GM23248 (cell line): ENCODE results near the gene KCNJ10. TPM values are rescaled to one million over a fixed set of nuclear protein-coding genes. Genes with fewer than 3 reads are reported as not detected.

Source experiments
- DNase-seq: peaks from one replicate; pipeline ENCODE4 v3.0.0-alpha.2; 2015
- H2AFZ ChIP-seq: fragments of 200-600 bp; sonication (generic); 2 replicates; pipeline ENCODE4 v1.6.1; 2016; ENCODE audit warnings: antibody characterized with exemption
- H3F3A ChIP-seq: fragments of 200-600 bp; sonication (generic); 2 replicates; pipeline ENCODE4 v1.6.1; 2016; ENCODE audit warnings: mild to moderate bottlenecking, antibody characterized with exemption, mixed run types; ENCODE audit not compliant: insufficient read depth
- H3K27ac ChIP-seq: fragments of 200-600 bp; sonication (generic); 2 replicates; pipeline ENCODE4 v1.5.1; 2016; ENCODE audit warnings: mild to moderate bottlenecking
- H3K27me3 ChIP-seq: fragments of 200-600 bp; sonication (generic); replicated peaks from 2 replicates; pipeline ENCODE4 v1.6.1; 2016; ENCODE audit warnings: mild to moderate bottlenecking; ENCODE audit not compliant: insufficient read depth
- H3K36me3 ChIP-seq: fragments of 200-600 bp; sonication (generic); 2 replicates; pipeline ENCODE4 v1.6.1; 2016; ENCODE audit warnings: low read depth, mild to moderate bottlenecking
- H3K4me1 ChIP-seq: fragments of 200-600 bp; sonication (generic); 2 replicates; pipeline ENCODE4 v1.6.1; 2016; ENCODE audit warnings: mild to moderate bottlenecking; ENCODE audit not compliant: insufficient read depth
- H3K4me2 ChIP-seq: fragments of 200-600 bp; sonication (generic); one replicate; pipeline ENCODE4 v1.6.1; 2016; ENCODE audit warnings: mild to moderate bottlenecking; ENCODE audit not compliant: unreplicated experiment
- H3K4me3 ChIP-seq: fragments of 200-600 bp; sonication (generic); 2 replicates; pipeline ENCODE4 v1.5.1; 2016; ENCODE audit warnings: mild to moderate bottlenecking
- H3K79me2 ChIP-seq: fragments of 200-600 bp; sonication (generic); 2 replicates; pipeline ENCODE4 v1.6.1; 2016; ENCODE audit warnings: mild to moderate bottlenecking; ENCODE audit not compliant: insufficient read depth
- H3K9ac ChIP-seq: fragments of 200-600 bp; sonication (generic); 2 replicates; pipeline ENCODE4 v1.6.1; 2016; ENCODE audit warnings: mild to moderate bottlenecking
- H3K9me2 ChIP-seq: fragments of 200-600 bp; sonication (generic); 2 replicates; pipeline ENCODE4 v1.6.1; 2016; ENCODE audit warnings: mixed run types, mild to moderate bottlenecking, moderate library complexity; ENCODE audit not compliant: insufficient read depth
- H3K9me3 ChIP-seq: fragments of 200-600 bp; sonication (generic); one replicate; pipeline ENCODE4 v1.6.1; 2017; ENCODE audit warnings: low read depth
- H4K20me1 ChIP-seq: fragments of 200-600 bp; sonication (generic); 2 replicates; pipeline ENCODE4 v1.6.0; 2016; ENCODE audit not compliant: insufficient read depth
- EZH2 ChIP-seq: fragments of 200-600 bp; sonication (generic); IDR thresholded peaks from 2 replicates; pipeline ENCODE4 v1.6.1; 2018; ENCODE audit warnings: antibody characterized with exemption, mild to moderate bottlenecking; ENCODE audit not compliant: insufficient read depth, poor library complexity, severe bottlenecking
- EZH2phosphoT487 ChIP-seq: fragments of 200-600 bp; sonication (generic); IDR thresholded peaks from 2 replicates; pipeline ENCODE4 v1.6.1; 2018; ENCODE audit warnings: antibody characterized with exemption, moderate library complexity, mild to moderate bottlenecking, low read depth; ENCODE audit not compliant: insufficient read depth
- WGBS, 2 experiments: methylation state at CpG; one replicate each; pipeline ENCODE4 v1.1.6; 2015 to 2017; ENCODE audit warnings: low lambda C conversion rate in 2 of 2, low coverage in 1 of 2; ENCODE audit errors: missing lambda C conversion rate in 2 of 2; 5-methylcytosine and 5-hydroxymethylcytosine counted together
- in situ Hi-C: fragments of 300-500 bp; cut with MboI; formaldehyde crosslinking; loops from 2 replicates; pipeline ENCODE4 v1.15.0; 2020
- polyA plus RNA-seq: library from polyadenylated mRNA; unstranded; fragments of >200 nt; fragmentation: Nextera tagmentation; extraction: Ambion mirVana; gene quantifications from 2 replicates; pipeline ENCODE4 v1.2.1, GENCODE V29; 2016
- total RNA-seq: library from RNA; depleted of rRNA; stranded (reverse); fragments of >200 nt; shearing (Covaris generic); gene quantifications from 2 replicates; pipeline ENCODE4 v1.2.3, GENCODE V29; 2014

KCNJ10 gene
- total and polyA plus RNA-seq, 2 experiments from 2014 or later, result not detected

- in situ Hi-C loops, result no loop called here
- H3F3A ChIP-seq, result peaks cover 9% of the 10 kb centered on the region
- H3K9ac ChIP-seq, result peak overlapping the region; percentile 86
- H4K20me1 ChIP-seq, result no peaks in the 10 kb centered on the region
- TF ChIP-seq EZH2 (no peak), EZH2phosphoT487 (no peak)
- peak overlapping the region; percentile 88 for H3K27ac ChIP-seq
- H3K4me3 ChIP-seq, result peak overlapping the region; percentile 91
- peak overlapping the region; percentile 98 for H3K4me2 ChIP-seq
- H3K9me3 ChIP-seq, result no peaks in the 10 kb centered on the region
- H3K27me3 ChIP-seq, result no peaks in the 10 kb centered on the region
- H3K9me2 ChIP-seq, result no peaks in the 10 kb centered on the region
- H2AFZ ChIP-seq, result peak overlapping the region; percentile 72
- peaks cover 32% of the 10 kb centered on the region; the same call in 1 of the 2 replicates for H3K4me1 ChIP-seq
- peaks cover 53% of the 10 kb centered on the region for H3K79me2 ChIP-seq
- WGBS, 2 experiments, result 82 to 86% methylated on average over 15 of the region's 15 CpGs
- H3K36me3 ChIP-seq, result no peaks in the 10 kb centered on the region
- DNase-seq, result no peak
Measured at GRCh38 chr1:159961636-159962035, 108.3 kb downstream of the KCNJ10 start.

GRCh38 chr1:159960721-159961381 lies 109.1 kb downstream of the KCNJ10 start:
- no peaks in the 10 kb centered on the region for H3K36me3 ChIP-seq
- H3K9ac ChIP-seq, result peak overlapping the region; percentile 86
- TF ChIP-seq EZH2, result no peak
- no peak for TF ChIP-seq EZH2phosphoT487
- peaks cover 32% of the 10 kb centered on the region; the same call in 1 of the 2 replicates for H3K4me1 ChIP-seq
- WGBS, 2 experiments, result 2 to 3% methylated on average over 5 of the region's 5 CpGs
- H3F3A ChIP-seq, result peaks cover 9% of the 10 kb centered on the region
- H2AFZ ChIP-seq, result peak overlapping the region; percentile 72
- peak overlapping the region; percentile 88 for H3K27ac ChIP-seq
- peaks cover 46% of the 10 kb centered on the region for H3K79me2 ChIP-seq
- no peaks in the 10 kb centered on the region for H3K9me2 ChIP-seq
- H3K27me3 ChIP-seq, result no peaks in the 10 kb centered on the region
- H3K4me3 ChIP-seq, result peak overlapping the region; percentile 91
- peak overlapping the region; percentile 98 for H3K4me2 ChIP-seq
- H4K20me1 ChIP-seq, result no peaks in the 10 kb centered on the region
- in situ Hi-C loops, result no loop called here
- peak; percentile 97 for DNase-seq
- no peaks in the 10 kb centered on the region for H3K9me3 ChIP-seq

- TF ChIP-seq EZH2 (no peak), EZH2phosphoT487 (no peak)
- no peak overlapping the region for H2AFZ ChIP-seq
- H3K4me2 ChIP-seq, result no peak overlapping the region
- no peaks in the 10 kb centered on the region for H3K9me3 ChIP-seq
- H3K4me3 ChIP-seq, result no peak overlapping the region
- peaks cover 33% of the 10 kb centered on the region for H3K79me2 ChIP-seq
- H3K4me1 ChIP-seq, result peaks cover 22% of the 10 kb centered on the region; the same call in 1 of the 2 replicates
- H4K20me1 ChIP-seq, result no peaks in the 10 kb centered on the region
- H3K9me2 ChIP-seq, result no peaks in the 10 kb centered on the region
- no peak overlapping the region for H3K9ac ChIP-seq
- in situ Hi-C loops, result no loop called here
- no peak overlapping the region for H3K27ac ChIP-seq
- H3K27me3 ChIP-seq, result no peaks in the 10 kb centered on the region
- H3F3A ChIP-seq, result peaks cover 9% of the 10 kb centered on the region
- H3K36me3 ChIP-seq, result no peaks in the 10 kb centered on the region
- peak; percentile 56 for DNase-seq
- WGBS, 2 experiments, result 49 to 53% methylated on average over 4 of the region's 4 CpGs
Measured at GRCh38 chr1:159959451-159959850, 110.5 kb downstream of the KCNJ10 start.

GRCh38 chr1:159958719-159959380 lies 111.1 kb downstream of the KCNJ10 start:
- Histone ChIP-seq H3K9me3 (no peaks in the 10 kb centered on the region), H4K20me1 (no peaks in the 10 kb centered on the region), H3K4me3 (no peak overlapping the region), H3K36me3 (no peaks in the 10 kb centered on the region), H3K27ac (no peak overlapping the region), H3K4me2 (no peak overlapping the region), H3K9me2 (no peaks in the 10 kb centered on the region), H3K27me3 (no peaks in the 10 kb centered on the region), H3K9ac (no peak overlapping the region), H3K4me1 (peaks cover 22% of the 10 kb centered on the region; the same call in 1 of the 2 replicates), H2AFZ (no peak overlapping the region), H3F3A (peaks cover 9% of the 10 kb centered on the region), H3K79me2 (peaks cover 27% of the 10 kb centered on the region)
- WGBS, 2 experiments, result 62 to 65% methylated on average over 3 of the region's 3 CpGs
- in situ Hi-C loops, result no loop called here
- no peak for TF ChIP-seq EZH2
- no peak for TF ChIP-seq EZH2phosphoT487
- no peak for DNase-seq
